ENCODE results near the gene ACER3. TPM values are rescaled to one million over a fixed set of nuclear protein-coding genes. Genes with fewer than 3 reads are reported as not detected.
"Not testable (repeated sequence)": the region's sequence is repeated elsewhere in the genome, so short reads cannot be mapped to it uniquely, and the experiment has no call there.

ACER3 gene
- total RNA-seq, 1 donor from 2014 or later: 25.7 TPM

DNA sequence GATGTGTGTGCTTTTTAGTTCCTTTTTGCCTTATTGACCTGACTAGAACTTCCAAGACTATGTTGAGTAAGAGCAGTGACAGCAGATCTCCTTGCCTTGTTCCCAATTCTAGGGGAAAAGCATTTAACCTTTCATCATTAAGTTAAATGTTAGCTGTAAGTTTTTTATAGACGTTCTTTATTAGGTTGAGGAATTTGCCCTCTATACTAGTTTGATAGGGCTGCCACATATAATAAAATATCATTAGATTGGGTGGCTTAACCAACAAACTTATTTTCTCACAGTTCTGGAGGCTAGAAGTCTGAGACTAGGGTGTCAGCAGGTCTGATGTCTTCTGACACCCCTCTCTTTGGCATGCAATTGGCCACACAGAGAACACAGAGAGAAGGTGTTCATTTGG lies 140.9 kb downstream of the ACER3 start:
- no peaks in the 10 kb centered on the region for H3K4me1 Mint-ChIP-seq (ENCODE audit: low read depth, unreplicated experiment)
- DNase-seq: no peak
- no peaks in the 10 kb centered on the region for H3K36me3 Mint-ChIP-seq (ENCODE audit: unreplicated experiment)
- H3K27me3 Mint-ChIP-seq (ENCODE audit: unreplicated experiment): no peaks in the 10 kb centered on the region
- H3K9me3 Mint-ChIP-seq (ENCODE audit: unreplicated experiment): no peaks in the 10 kb centered on the region
- H3K4me3 Mint-ChIP-seq (ENCODE audit: unreplicated experiment): no peak overlapping the region
- no peak overlapping the region for H3K27ac Mint-ChIP-seq (ENCODE audit: unreplicated experiment)
- TF ChIP-seq, protein P1, sequence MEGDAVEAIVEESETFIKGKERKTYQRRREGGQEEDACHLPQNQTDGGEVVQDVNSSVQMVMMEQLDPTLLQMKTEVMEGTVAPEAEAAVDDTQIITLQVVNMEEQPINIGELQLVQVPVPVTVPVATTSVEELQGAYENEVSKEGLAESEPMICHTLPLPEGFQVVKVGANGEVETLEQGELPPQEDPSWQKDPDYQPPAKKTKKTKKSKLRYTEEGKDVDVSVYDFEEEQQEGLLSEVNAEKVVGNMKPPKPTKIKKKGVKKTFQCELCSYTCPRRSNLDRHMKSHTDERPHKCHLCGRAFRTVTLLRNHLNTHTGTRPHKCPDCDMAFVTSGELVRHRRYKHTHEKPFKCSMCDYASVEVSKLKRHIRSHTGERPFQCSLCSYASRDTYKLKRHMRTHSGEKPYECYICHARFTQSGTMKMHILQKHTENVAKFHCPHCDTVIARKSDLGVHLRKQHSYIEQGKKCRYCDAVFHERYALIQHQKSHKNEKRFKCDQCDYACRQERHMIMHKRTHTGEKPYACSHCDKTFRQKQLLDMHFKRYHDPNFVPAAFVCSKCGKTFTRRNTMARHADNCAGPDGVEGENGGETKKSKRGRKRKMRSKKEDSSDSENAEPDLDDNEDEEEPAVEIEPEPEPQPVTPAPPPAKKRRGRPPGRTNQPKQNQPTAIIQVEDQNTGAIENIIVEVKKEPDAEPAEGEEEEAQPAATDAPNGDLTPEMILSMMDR (IDR thresholded peaks at IDR 0.05; ENCODE audit: partially characterized antibody, unreplicated experiment): no peak

DNA sequence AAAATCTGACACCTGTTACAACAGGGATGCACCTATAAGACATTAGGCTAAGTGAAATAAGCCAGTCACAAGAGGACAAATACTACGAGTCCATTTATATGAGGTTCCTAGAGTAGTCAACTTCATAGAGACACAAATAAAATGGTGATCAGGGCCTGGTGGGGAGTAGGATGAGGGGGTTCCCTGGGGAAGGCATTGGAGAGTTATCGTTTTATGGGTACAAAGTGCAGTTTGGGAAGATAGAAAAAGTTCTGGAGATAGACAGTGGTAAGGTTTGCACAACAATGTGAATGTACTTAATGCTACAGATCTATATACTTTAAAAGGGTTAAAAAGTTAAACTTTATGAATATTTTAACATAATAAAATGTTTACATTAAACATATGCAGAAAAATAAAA lies 142.1 kb downstream of the ACER3 start:
- Mint-ChIP-seq H3K27ac (ENCODE audit: unreplicated experiment) (no peak overlapping the region), H3K36me3 (ENCODE audit: unreplicated experiment) (no peaks in the 10 kb centered on the region), H3K4me1 (ENCODE audit: low read depth, unreplicated experiment) (no peaks in the 10 kb centered on the region), H3K9me3 (ENCODE audit: unreplicated experiment) (no peaks in the 10 kb centered on the region), H3K4me3 (ENCODE audit: unreplicated experiment) (no peak overlapping the region), H3K27me3 (ENCODE audit: unreplicated experiment) (no peaks in the 10 kb centered on the region)
- TF ChIP-seq, protein P1 (IDR thresholded peaks at IDR 0.05; ENCODE audit: partially characterized antibody, unreplicated experiment): no peak
- DNase-seq: no peak

- Mint-ChIP-seq H3K27me3 (ENCODE audit: unreplicated experiment) (no peaks in the 10 kb centered on the region), H3K27ac (ENCODE audit: unreplicated experiment) (no peak overlapping the region), H3K4me3 (ENCODE audit: unreplicated experiment) (no peak overlapping the region), H3K4me1 (ENCODE audit: low read depth, unreplicated experiment) (no peaks in the 10 kb centered on the region), H3K9me3 (ENCODE audit: unreplicated experiment) (no peaks in the 10 kb centered on the region), H3K36me3 (ENCODE audit: unreplicated experiment) (no peaks in the 10 kb centered on the region)
- TF ChIP-seq, protein P1 (IDR thresholded peaks at IDR 0.05; ENCODE audit: partially characterized antibody, unreplicated experiment): no peak
- DNase-seq: no peak
Measured at GRCh38 chr11:77003963-77004362, 143.2 kb downstream of the ACER3 start.

DNA sequence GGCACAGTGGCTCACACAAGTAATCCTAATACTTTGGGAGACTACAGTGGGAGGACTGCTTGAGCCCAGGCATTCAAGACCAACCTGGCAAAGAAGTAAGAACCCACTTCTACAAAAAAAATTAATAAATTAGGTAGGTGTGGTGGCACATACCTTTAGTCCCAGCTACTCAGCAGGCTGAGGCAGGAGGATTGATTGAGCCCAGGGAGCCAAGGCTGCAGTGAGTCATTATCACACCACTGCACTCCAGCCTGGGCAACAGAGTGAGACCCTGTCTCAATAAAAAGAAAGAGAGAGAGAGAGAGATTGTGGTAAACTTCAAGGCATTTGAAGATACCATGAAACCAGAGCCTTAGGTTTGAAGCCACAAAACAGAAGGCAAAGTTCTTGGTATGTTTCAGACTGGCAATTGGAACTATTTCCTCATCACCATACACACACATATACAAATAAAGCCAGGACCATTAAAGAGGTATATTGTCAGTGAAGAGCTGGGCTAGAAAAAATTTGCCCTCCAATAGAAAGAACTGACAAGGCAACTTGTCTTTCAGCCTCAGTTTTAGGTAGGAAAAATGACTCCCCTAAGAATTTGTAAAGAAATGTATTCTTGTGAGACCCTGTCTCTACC lies 148.9 kb downstream of the ACER3 start:
- H3K27ac Mint-ChIP-seq (ENCODE audit: unreplicated experiment): no peak overlapping the region
- no peaks in the 10 kb centered on the region for H3K36me3 Mint-ChIP-seq (ENCODE audit: unreplicated experiment)
- no peak overlapping the region for H3K4me3 Mint-ChIP-seq (ENCODE audit: unreplicated experiment)
- no peak for DNase-seq
- H3K4me1 Mint-ChIP-seq (ENCODE audit: low read depth, unreplicated experiment): no peaks in the 10 kb centered on the region
- no peaks in the 10 kb centered on the region for H3K27me3 Mint-ChIP-seq (ENCODE audit: unreplicated experiment)
- H3K9me3 Mint-ChIP-seq (ENCODE audit: unreplicated experiment): no peaks in the 10 kb centered on the region
- TF ChIP-seq, protein P1 (IDR thresholded peaks at IDR 0.05; ENCODE audit: partially characterized antibody, unreplicated experiment): no peak

GRCh38 chr11:77014669-77015068 lies 154.0 kb downstream of the ACER3 start:
- Mint-ChIP-seq H3K4me3 (ENCODE audit: unreplicated experiment) (no peak overlapping the region), H3K27me3 (ENCODE audit: unreplicated experiment) (no peaks in the 10 kb centered on the region), H3K4me1 (ENCODE audit: low read depth, unreplicated experiment) (no peaks in the 10 kb centered on the region), H3K27ac (ENCODE audit: unreplicated experiment) (no peak overlapping the region), H3K9me3 (ENCODE audit: unreplicated experiment) (no peaks in the 10 kb centered on the region), H3K36me3 (ENCODE audit: unreplicated experiment) (no peaks in the 10 kb centered on the region)
- TF ChIP-seq, protein P1 (IDR thresholded peaks at IDR 0.05; ENCODE audit: partially characterized antibody, unreplicated experiment): no peak
- DNase-seq: no peak

- H3K4me3 Mint-ChIP-seq (ENCODE audit: unreplicated experiment); H3K36me3 Mint-ChIP-seq (ENCODE audit: unreplicated experiment); DNase-seq; H3K4me1 Mint-ChIP-seq (ENCODE audit: low read depth, unreplicated experiment); H3K27me3 Mint-ChIP-seq (ENCODE audit: unreplicated experiment); H3K27ac Mint-ChIP-seq (ENCODE audit: unreplicated experiment); H3K9me3 Mint-ChIP-seq (ENCODE audit: unreplicated experiment): not testable (repeated sequence)
Measured at GRCh38 chr11:77018396-77018924, 157.7 kb downstream of the ACER3 start.

Measured in glutamatergic neuron (in vitro differentiated cells).